DMS79 (cell line): Measurements from ENCODE around the gene SNX25.
A peak's percentile ranks its signal among the peaks of the same experiment; 100 is the strongest.

Source experiments
- DNase-seq: peaks from one replicate; lab custom pipeline; 2025; lab: John Stamatoyannopoulos, UW

The SNX25 gene

DNA sequence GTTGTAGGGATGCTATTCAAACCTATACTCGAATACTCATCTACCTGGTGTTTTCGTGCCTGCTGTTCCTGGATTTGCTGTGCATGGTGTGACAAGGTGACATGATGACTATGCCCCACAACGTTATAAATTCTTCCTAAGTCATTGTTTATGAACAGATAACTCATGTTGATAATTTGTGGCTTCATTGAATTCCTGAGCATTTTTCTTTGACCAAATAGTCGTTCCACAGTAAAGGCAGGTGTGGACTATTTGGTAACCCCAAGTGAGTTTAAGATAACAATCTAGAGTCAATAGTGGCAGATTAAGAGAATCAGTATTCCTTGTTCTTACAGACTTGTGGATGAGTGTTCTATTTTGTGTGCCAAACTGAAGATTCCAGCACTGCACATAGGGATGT lies 59.9 kb downstream of the SNX25 start:
- no peak for DNase-seq

- no peak for DNase-seq
These were observed 60.6 kb downstream of the SNX25 start for GRCh38 chr4:185270037-185270436.

GRCh38 chr4:185270885-185271284 lies 61.5 kb downstream of the SNX25 start:
- no peak for DNase-seq

DNA sequence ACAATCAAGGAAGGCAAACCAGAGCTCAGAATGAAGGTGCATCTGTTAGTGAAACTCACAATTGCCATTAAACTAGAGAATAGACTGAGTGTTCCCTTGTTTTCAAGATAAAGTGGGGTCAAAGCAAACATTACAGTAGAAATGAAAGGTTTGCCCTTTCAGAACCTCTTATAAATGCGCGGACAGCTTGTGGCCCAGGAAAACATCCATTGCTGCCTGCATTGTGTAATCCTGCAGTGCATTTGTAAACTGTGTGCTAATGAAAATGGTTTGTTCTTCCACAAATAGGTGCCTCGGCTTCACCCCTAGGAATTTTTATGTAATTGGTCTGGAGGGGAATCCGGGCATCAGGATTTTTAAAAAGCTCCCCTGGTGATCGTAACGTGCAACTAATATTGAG lies 62.8 kb downstream of the SNX25 start:
- no peak for DNase-seq

DNA sequence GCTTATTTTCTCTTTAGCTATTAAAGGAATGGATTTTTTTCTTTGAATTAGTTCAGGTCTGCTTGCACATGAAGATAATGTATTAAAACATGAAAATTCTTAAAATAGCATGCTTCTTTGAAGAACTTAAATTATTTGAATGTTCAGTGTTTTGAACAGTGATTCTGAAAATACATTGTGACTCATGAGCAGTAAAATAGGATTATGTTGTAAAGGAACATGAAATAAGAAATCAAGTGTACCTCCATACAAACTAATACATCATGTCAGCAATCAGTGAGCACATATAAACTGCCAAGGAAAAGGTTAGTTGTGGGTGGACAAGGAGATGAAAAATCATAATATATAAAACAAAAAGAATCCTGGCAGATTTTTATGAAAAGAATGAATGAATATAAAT lies 66.1 kb downstream of the SNX25 start:
- DNase-seq: no peak

- DNase-seq: no peak
These were observed 66.6 kb downstream of the SNX25 start for GRCh38 chr4:185276036-185276435.

- no peak for DNase-seq
These were observed 69.3 kb downstream of the SNX25 start for GRCh38 chr4:185278716-185279115.

GRCh38 chr4:185280608-185281007 lies 71.2 kb downstream of the SNX25 start:
- no peak for DNase-seq

DNA sequence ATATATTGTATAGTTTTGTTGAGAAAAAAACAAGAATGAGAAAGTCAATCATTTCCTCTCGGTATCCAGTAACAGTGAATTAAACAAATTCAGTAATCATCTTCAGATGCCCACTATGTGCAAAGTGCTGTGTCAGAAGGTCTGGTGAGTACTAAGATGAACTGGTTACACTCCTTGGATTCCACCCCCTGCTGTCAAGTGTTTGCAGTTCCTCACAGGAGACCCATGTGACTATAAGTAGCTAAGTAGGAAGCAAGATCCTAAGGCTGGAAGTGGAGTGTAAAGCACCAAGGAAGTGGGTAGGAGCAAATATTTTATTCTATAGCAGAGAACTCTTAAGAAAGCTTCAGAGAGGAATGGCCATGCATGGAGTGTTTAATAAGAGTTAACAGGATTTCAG lies 73.6 kb downstream of the SNX25 start:
- peak; percentile 13 for DNase-seq

DNA sequence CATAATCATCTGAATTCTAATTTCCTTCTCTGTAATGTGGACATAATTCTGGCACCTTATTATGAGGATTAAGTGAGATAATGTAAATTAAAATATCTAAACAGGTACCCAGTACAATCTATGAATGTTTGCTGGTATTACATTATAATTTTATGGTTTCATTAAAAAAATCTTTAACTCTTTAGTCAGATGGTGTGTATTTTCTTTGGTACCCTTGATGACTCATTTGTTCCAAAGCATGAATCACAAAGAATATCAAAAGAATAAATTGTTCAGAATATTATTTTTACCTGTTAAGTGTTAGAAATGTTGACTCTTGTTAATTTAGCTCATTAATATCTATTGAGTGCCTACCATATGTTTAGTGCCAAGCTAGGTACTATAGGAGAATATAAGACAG lies 74.3 kb downstream of the SNX25 start:
- DNase-seq: no peak

DNA sequence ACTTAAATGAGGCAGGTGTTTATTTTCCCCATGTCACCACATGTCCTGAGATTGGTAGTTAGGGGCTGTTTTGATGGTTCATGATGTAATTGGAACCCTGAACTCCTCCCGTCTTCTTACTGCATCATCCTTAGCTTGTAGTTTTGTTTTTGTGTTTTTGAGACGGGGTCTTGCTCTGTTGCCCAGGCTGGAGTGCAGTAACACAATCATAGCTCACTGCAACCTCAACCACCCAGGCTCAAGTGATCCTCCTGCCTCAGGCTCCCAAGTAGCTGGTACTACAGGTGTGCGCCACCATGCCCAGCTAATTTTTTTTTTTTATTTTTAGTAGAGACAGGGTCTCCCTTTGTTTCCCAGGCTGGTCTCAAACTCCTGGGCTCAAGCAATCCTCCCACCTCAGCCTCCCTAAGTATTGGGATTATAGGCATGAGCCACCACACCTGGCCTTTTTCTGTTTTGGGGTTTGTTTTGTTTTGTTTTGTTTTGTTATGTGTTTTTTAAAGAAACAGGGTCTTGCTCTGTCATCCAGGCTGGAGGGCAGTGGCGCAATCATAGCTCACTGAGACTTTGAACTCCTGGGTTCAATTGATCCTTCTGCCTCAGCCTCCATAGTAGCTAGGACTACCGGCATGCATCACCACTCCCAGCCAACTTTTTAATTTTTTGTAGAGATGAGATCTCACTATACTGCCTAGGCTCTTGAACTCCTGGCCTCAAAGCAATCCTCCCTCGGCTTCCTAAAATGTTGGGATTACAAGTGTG lies 76.4 kb downstream of the SNX25 start:
- no peak for DNase-seq

- DNase-seq: no peak
These were observed 77.2 kb downstream of the SNX25 start for GRCh38 chr4:185286571-185286970.

DNA sequence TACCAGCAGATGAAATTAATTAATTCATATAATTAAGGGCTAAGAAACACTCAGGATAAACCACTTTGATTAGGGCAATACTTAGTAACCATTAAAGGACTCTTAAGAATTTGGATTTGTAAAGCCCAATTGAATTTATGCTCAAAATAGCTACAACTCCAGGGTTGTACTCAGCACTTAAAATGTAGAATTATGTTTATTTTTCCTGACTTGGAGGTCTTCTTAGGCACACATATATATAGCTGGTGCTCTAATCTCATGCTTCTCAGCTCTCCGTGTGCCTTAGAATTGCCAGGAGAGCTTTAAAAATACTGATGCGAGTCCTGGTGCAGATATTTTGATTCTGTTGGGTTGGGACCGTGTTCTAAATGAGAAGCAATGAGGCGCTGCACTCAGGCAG lies 77.6 kb downstream of the SNX25 start:
- no peak for DNase-seq

DNA sequence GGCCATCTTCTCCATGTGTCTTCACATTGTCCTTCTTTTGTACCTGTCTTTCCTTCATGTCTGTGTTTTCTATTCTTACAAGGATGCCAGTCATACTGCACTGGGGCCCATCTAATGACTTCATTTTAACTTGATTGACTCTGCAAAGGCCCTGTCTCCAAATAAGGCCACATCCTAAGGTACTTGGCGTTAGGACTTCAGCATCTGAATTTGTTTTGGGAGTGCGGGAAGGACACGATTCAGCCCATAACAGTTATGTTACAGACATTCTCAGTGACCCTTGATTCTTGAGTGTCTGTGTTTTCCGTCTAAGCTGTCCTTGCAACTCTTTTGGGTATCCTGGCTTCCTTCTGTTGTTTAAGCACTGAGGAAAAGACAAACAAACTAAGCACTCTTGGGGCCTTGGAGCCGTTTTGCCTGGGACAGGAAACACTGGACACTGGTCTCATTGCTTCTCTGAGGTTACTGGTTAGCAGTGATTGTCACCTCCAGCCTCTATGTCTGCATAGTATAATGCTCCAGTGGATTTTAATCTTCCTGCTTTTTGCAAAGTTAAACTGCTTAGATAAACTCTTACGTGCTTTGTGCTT lies 80.7 kb downstream of the SNX25 start:
- no peak for DNase-seq

DNA sequence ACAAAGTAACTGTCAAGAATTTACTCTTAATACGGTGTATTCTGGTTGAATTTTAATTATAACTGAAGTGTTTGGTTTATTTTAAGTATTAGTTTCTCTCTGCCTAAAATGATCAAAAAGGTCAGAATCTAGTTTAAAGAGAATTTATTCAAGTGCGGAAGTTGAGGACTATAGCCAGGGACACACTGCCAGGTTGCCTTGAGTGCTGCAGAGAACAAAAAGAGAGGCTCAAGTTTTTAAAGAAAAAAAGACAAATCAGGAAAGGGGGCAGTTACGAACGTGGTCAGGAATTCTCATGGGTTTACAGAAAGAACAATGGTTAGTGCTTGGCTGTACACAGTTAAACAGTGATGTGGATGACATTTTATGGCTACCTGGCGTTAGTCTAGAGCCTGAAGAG lies 81.3 kb downstream of the SNX25 start:
- no peak for DNase-seq

DNA sequence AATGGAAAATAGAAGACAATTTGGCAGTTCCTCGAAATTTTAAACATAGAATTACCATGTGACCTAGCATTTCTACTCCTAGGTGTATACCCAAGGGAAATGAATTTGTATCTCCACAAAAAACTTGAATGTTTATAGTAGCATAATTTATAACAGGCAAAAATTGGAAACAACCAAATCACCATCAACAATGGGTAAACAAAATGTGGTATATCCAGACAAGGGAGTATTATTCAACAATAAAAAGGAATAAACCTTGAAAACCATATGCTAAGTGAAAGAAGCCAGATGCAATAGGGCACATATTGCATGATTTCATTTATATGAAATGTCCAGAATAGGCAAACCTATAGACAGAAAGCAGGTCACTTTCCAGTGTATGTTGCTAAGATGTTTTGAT lies 83.8 kb downstream of the SNX25 start:
- DNase-seq: no peak

DNA sequence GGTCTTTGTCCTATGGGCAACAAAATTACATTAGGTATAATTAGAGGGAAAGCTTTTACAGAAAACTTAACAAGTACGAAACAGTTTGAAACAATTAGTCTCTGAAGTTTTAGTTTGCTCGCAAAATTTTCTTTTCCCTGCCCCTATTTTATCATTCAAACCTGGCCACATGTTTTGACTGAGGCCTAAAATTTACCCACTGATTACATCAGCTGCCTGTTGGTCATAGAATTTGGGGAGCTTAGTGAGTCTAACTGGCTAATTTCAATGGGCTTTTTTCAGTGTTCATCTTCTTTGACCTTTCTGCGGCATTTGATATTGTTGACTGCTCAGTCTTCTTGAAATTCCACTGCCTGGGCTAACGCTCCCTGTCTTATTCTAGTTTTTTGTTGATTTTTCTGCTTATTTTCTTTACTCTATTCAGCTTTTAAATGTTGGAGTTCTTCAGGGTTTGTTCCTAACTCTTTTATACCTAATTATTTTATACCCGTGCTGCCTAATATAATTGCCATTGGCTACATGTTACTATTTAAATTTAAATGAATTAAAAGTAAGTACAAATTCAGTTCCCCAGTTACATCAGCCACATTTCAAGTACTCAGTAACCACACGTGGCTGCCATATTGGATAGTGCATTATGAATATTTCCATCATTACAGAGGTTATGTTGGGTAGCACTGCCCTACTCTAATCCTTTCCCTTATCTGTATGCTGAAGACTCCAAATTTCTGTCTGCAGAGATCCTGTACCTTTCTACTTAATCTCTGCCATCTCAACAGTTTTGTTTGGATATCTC lies 87.5 kb downstream of the SNX25 start:
- no peak for DNase-seq

- peak; percentile 36 for DNase-seq
These were observed 89.5 kb downstream of the SNX25 start for GRCh38 chr4:185298728-185299430.

GRCh38 chr4:185304541-185304940 lies 95.1 kb downstream of the SNX25 start:
- DNase-seq: no peak

- DNase-seq: no peak
These were observed 95.7 kb downstream of the SNX25 start for GRCh38 chr4:185304944-185305690.

DNA sequence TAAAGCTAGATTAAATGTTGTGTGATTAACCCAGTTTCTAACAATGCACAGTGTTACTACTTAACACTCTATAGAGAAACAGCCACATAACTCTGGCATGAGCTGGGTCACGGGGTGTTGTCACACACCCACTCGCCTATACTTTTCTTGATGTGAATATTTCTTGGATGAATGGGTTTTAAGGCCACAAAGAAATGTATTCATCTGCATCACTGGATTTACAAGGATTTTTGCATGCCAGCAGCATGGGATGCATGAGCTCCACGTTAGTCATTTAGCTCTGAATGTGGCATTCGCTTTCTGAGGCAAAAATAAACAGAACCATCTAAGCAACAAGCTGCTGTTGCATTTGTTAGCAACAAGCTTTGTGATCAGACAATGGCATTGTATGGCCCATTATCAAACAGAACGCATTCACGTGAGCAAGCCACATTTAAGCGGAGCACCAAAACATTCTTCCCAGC lies 96.6 kb downstream of the SNX25 start:
- DNase-seq: peak; percentile 44
